ENCODE data around the gene RAB20.

- TF ChIP-seq, protein P1, sequence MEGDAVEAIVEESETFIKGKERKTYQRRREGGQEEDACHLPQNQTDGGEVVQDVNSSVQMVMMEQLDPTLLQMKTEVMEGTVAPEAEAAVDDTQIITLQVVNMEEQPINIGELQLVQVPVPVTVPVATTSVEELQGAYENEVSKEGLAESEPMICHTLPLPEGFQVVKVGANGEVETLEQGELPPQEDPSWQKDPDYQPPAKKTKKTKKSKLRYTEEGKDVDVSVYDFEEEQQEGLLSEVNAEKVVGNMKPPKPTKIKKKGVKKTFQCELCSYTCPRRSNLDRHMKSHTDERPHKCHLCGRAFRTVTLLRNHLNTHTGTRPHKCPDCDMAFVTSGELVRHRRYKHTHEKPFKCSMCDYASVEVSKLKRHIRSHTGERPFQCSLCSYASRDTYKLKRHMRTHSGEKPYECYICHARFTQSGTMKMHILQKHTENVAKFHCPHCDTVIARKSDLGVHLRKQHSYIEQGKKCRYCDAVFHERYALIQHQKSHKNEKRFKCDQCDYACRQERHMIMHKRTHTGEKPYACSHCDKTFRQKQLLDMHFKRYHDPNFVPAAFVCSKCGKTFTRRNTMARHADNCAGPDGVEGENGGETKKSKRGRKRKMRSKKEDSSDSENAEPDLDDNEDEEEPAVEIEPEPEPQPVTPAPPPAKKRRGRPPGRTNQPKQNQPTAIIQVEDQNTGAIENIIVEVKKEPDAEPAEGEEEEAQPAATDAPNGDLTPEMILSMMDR (IDR thresholded peaks at IDR 0.05), result no peak
- no peak for TF ChIP-seq POLR2A (IDR thresholded peaks at IDR 0.05)
Observed at GRCh38 chr13:110501188-110501587, 60.3 kb downstream of the RAB20 start.

All from testis (tissue), 2 donors.